ENCODE results near the gene REN.

GRCh38 chr1:204194771-204195170 is 28.6 kb upstream of the REN start:
- TF ChIP-seq CTCF (conservative IDR thresholded peaks at IDR 0.05) (no peak), EZH2 (IDR thresholded peaks at IDR 0.05; ENCODE audit: low read depth) (no peak)

Measured in PC-9 (cell line).